ENCODE results near the gene CDC42. TPM values are rescaled to one million over a fixed set of nuclear protein-coding genes. Genes with fewer than 3 reads are reported as not detected.

CDC42 gene
- total and polyA plus RNA-seq, 2 of the 13 experiments (the other 11 are each of a cell fraction or from before 2014, with no cell fraction given) = 138 to 237 TPM

- no peak for TF ChIP-seq ATF6 (CRISPR knock-in tag; conservative IDR thresholded peaks at IDR 0.05)
- TF ChIP-seq SRSF1 (optimal IDR thresholded peaks at IDR 0.05; ENCODE audit: low read depth, low read length) = no peak
- TF ChIP-seq HOXA9 (CRISPR knock-in tag; IDR thresholded peaks at IDR 0.05; ENCODE audit: borderline replicate concordance) = no peak
- TF ChIP-seq REPIN1 (CRISPR knock-in tag; IDR thresholded peaks at IDR 0.05; ENCODE audit: borderline replicate concordance, low read depth) = 0 out of 2 replicates have a peak, but pooled peaks have one; percentile 38
- peak; percentile 26; the same call in 1 of the 2 replicates for TF ChIP-seq ZFP91 (CRISPR knock-in tag; IDR thresholded peaks at IDR 0.05; ENCODE audit: borderline replicate concordance)
- TF ChIP-seq ZFP36L2 (CRISPR knock-in tag; IDR thresholded peaks at IDR 0.05) = no peak
- no peak for TF ChIP-seq NFIB (CRISPR knock-in tag; IDR thresholded peaks at IDR 0.05; ENCODE audit: borderline replicate concordance)
- 0 out of 2 replicates have a peak, but pooled peaks have one; percentile 32 for TF ChIP-seq NFKBIZ (CRISPR knock-in tag; IDR thresholded peaks at IDR 0.05)
- no peak for TF ChIP-seq ZNF143 (CRISPR knock-in tag; IDR thresholded peaks at IDR 0.05)
- 0 out of 2 replicates have a peak, but pooled peaks have one; percentile 59 for TF ChIP-seq ZNF83 (CRISPR knock-in tag; IDR thresholded peaks at IDR 0.05; ENCODE audit: borderline replicate concordance)
- no peak for TF ChIP-seq ZIK1 (CRISPR knock-in tag; IDR thresholded peaks at IDR 0.05; ENCODE audit: borderline replicate concordance, low read depth)
- TF ChIP-seq ZNF883 (CRISPR knock-in tag; IDR thresholded peaks at IDR 0.05; ENCODE audit: not compliant biosample characterization) = no peak
- no peak for TF ChIP-seq ZNF276 (CRISPR knock-in tag; IDR thresholded peaks at IDR 0.05; ENCODE audit: low read depth)
- TF ChIP-seq MXD4 (CRISPR knock-in tag; IDR thresholded peaks at IDR 0.05) = no peak
- TF ChIP-seq TEF (CRISPR knock-in tag; IDR thresholded peaks at IDR 0.05) = no peak
- no peak for TF ChIP-seq SOX5 (CRISPR knock-in tag; IDR thresholded peaks at IDR 0.05; ENCODE audit: borderline replicate concordance)
- TF ChIP-seq ATF1 (CRISPR knock-in tag; IDR thresholded peaks at IDR 0.05) = no peak
- TF ChIP-seq ETV6 (CRISPR knock-in tag; conservative IDR thresholded peaks at IDR 0.05) = no peak
- no peak for TF ChIP-seq DBP (CRISPR knock-in tag; IDR thresholded peaks at IDR 0.05; ENCODE audit: not compliant biosample characterization)
- no peak for TF ChIP-seq ZNF562 (CRISPR knock-in tag; IDR thresholded peaks at IDR 0.05; ENCODE audit: borderline replicate concordance)
- no peak for TF ChIP-seq NR0B2 (CRISPR knock-in tag; IDR thresholded peaks at IDR 0.05)
Measured at GRCh38 chr1:22131875-22132486, 79.5 kb downstream of the CDC42 start (continued).

Measured in HepG2 (cell line).